ENCODE data around the gene FLACC1.

DNA sequence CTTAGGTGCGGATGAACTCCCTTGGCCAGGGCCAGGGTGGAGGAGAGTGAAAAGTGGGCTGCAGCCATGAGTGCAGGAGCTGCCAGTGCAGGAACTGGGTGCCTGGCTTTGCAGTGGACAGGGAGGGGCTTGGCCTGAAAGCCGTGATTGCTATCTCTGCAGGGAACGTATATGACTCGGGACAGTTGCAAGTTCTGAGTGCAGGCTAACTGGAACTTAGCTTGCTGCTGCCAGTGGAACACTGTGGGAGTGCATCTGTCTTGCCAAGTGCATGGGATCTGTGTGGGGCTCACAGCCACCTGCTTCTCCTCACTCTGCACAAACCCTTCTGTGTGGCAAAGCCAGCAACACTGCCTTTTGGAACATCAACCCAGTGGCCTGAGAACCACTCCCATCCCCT is 36.9 kb downstream of the FLACC1 start:
- TF ChIP-seq, protein P1, sequence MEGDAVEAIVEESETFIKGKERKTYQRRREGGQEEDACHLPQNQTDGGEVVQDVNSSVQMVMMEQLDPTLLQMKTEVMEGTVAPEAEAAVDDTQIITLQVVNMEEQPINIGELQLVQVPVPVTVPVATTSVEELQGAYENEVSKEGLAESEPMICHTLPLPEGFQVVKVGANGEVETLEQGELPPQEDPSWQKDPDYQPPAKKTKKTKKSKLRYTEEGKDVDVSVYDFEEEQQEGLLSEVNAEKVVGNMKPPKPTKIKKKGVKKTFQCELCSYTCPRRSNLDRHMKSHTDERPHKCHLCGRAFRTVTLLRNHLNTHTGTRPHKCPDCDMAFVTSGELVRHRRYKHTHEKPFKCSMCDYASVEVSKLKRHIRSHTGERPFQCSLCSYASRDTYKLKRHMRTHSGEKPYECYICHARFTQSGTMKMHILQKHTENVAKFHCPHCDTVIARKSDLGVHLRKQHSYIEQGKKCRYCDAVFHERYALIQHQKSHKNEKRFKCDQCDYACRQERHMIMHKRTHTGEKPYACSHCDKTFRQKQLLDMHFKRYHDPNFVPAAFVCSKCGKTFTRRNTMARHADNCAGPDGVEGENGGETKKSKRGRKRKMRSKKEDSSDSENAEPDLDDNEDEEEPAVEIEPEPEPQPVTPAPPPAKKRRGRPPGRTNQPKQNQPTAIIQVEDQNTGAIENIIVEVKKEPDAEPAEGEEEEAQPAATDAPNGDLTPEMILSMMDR (IDR thresholded peaks at IDR 0.05), result no peak
- no peak for TF ChIP-seq POLR2A (IDR thresholded peaks at IDR 0.05)

Measured in right lobe of liver (tissue), 4 donors.